GM19397 (cell line): Measurements from ENCODE around the gene RRAGD.

Source experiments
- ATAC-seq: cut with Tn5 transposase; IDR thresholded peaks from one replicate; pipeline ENCODE4 v1.9.1; 2021; ENCODE audit warnings: mild to moderate bottlenecking, moderate library complexity; ENCODE audit not compliant: unreplicated experiment

The RRAGD gene

DNA sequence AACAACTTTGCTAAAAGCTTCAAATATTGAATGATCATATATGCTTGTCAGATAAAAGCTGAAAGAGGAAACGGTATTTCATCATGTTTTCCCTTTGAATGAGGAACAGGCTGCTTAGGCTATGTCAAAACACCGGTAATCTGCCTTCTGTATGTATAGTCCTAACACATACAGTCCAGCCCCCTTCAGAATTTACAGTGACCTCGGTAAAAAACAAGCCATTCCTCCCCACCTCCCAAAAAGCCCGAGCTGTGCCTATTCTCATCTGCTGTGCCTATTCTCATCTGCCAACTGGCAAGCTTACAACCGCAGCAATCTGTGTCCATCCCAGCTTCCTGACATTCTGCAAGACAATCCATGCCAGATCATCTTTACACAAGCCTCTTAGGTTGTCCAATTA lies 32.8 kb downstream of the RRAGD start:
- ATAC-seq: no peak

DNA sequence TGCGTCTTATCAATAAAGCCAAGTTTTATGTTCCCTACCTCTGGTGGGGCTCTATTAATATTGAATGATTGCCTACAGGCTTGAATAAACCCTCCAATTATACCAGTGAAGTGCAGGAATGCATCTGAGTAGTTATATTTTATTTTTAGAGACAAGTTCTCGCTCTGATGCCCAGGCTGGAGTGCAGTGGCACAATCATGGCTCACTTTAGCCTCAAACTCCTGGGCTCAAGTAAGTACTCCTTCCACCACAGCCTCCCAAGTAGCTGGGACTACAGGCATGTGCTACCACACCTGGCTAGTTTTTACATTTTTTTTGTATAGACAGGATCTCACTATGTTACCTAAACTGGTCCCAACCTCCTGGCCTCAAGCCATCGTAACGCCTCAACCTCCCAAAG lies 33.4 kb downstream of the RRAGD start:
- ATAC-seq: no peak

DNA sequence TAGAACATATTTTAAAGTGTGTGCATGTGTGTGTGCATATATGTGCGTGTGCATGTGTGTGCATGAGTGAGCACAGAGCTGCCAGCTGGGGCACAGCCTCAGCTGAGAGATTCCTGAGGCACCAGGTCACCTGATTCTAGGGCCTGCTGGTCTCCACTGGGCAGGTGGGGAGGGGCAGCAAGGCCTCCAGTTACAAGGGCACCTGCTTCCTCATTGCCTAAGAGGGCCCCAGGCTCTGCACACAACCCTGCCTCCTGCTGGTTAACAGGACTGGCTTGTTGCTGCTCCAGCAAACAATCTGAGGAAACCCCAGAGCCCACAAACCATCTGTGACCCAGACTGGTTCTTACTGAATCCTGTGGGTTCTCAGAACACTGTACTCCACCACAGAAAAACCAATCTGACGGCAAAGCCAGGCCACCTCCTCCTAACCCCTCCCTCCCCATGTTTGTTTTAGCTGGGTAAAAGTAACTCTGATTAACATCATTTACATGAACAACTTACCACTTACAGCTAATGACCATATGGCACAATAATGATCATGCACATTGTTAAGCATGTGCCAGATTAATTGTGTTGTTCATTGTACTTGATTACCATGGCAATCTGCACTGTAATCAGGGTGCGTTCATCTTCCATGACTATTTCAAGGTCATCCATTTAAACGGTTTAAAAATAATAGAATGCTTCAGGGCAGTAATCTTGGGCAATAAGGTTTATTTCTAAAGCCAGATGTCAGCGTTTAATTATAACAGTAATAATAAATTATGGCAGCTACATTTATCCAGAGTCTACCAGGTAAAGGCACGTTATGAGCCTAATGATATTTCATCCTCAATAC lies 36.4 kb downstream of the RRAGD start:
- peak; percentile 81 for ATAC-seq

- ATAC-seq: peak; percentile 28
Measured at GRCh38 chr6:89372506-89372901, 39.6 kb downstream of the RRAGD start.

- ATAC-seq: peak; percentile 70
Measured at GRCh38 chr6:89371849-89372505, 40.1 kb downstream of the RRAGD start.

DNA sequence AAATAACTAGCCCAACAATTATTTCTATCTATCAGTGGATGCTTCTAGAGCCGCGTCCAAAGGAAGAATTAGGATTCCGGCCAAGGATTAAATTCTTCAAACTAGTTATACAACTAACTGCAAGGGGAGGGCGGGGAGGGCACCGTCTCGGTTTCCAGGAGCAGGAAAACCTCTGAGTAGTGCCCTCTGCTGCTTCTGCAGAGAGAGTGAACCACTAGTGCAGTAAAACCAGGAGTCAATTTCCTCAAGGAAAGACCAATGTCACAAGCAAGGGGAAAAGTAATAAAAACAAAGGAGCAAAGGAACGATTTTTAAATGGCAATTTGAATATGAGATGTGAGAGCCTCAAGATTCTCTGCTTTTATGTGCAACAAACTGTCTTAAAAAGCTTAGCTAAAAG lies 43.1 kb downstream of the RRAGD start:
- ATAC-seq: no peak

DNA sequence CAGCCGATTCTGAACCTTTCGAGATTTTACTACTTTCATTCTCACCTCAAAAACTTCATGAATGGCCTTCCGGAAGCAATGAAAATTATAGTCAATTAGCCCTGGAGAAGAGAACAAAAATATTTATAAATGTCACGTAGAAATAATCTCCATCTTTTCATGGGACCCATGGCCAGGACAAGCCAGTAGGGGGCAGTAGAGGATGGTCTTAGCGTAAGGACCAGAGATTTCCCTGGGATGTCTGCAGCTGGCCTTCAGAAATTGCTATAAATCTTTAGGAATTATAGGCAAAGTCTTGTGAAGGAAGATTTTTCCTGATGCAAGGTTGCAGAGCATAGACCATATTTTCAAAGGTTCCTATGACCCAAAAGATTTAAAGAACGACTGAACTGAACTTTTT lies 44.0 kb downstream of the RRAGD start:
- no peak for ATAC-seq

DNA sequence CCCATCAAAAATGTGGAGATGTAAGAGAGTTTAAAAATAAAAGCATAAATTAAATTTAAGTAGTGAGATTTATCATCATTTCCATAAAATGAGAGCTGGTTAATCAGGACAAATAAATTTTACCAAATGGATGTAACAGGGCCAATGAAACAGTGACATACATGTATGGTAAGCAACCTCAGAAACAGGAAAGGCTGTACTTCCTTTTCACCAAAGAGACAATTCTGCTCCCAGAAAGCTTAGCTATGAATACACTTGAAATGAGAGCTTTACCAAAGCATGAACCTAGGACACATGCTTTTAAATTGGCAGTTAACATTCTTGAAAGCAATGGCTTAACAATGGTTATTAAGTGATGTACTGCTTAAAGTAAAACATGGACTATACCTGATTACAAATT lies 47.5 kb downstream of the RRAGD start:
- ATAC-seq: no peak

GRCh38 chr6:89361171-89361570 lies 50.9 kb downstream of the RRAGD start:
- ATAC-seq: no peak

DNA sequence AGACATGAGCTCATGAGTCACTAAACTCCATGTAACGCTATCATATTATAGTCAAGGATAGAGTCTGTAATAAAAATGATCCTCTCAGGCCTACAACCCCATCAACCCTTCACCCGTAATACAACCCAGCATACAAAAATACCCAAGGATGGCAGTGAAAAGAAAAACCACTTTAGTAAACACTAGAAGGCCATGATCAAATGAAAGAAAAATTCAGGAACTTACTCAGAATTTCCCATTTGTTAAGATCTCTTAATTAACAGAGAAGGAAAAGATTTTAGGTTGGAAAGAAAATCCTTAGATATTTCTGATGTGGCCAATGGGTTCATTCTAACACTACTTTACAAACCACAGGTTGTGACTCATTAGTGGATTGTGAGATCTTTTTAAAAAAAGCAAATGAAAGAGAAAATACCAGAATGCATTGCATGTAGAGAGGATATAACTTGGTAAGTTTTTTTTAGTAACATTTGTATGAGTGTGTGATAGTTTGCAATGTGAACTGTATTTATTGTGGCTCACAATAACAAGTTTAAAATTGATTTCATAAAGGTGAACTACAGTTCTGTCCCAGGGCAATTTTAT lies 51.6 kb downstream of the RRAGD start:
- ATAC-seq: no peak

DNA sequence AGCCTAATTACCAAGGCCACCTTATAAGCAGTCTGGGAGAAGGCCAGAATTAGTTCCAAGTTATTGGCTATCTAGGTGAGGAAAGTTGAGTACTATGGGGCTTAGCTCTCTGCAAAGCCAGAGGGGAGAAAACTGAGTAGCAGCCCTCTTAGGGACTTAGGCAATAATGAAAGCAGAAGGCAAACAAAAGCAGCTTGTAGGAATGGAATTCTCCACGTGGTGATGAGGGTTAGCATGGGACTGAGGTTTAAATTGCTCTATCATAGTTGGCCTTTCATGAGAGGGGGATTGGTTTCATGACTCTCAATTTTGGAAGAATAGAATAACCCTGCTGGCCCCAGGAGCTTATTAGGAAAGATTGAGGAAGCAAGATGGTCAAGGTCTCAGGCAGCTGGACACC lies 52.5 kb downstream of the RRAGD start:
- no peak for ATAC-seq

GRCh38 chr6:89357390-89357789 lies 54.7 kb downstream of the RRAGD start:
- peak; percentile 42 for ATAC-seq

- ATAC-seq: no peak
Measured at GRCh38 chr6:89356642-89357170, 55.4 kb downstream of the RRAGD start.

- ATAC-seq: no peak
Measured at GRCh38 chr6:89355511-89356194, 56.4 kb downstream of the RRAGD start.

DNA sequence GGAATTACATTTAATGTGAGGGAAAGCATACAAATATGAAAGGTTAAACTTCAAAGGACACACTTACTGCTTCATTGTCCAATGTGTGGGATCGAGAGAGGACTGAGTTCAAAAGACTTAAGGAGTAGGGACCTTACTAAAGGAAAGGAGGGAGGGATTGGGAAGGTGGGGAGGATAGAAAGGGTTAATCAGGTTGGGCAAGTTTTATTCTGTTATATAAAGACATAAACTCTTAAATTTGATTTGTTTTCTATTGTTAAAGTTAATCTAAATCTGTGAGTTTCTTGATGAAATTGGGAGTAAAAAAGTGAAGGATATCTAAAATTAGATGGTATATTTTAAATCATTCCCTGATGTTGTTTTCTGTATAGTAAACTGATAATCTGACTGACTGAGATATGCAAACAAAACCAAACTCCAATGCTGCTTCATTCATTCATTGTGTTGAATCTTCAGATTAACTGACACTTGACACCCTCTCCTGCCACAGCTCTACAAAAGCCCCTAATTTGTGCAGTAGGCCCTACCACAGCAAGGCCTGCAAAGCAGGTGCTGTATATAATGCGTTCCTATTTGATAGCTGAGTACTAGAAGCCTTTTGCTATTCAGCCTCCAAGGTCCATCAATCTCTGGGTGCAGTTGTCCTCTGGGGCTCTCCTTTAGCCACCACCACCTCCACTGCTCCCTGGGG lies 58.2 kb downstream of the RRAGD start:
- no peak for ATAC-seq

- no peak for ATAC-seq
Measured at GRCh38 chr6:89353118-89353556, 58.9 kb downstream of the RRAGD start.

DNA sequence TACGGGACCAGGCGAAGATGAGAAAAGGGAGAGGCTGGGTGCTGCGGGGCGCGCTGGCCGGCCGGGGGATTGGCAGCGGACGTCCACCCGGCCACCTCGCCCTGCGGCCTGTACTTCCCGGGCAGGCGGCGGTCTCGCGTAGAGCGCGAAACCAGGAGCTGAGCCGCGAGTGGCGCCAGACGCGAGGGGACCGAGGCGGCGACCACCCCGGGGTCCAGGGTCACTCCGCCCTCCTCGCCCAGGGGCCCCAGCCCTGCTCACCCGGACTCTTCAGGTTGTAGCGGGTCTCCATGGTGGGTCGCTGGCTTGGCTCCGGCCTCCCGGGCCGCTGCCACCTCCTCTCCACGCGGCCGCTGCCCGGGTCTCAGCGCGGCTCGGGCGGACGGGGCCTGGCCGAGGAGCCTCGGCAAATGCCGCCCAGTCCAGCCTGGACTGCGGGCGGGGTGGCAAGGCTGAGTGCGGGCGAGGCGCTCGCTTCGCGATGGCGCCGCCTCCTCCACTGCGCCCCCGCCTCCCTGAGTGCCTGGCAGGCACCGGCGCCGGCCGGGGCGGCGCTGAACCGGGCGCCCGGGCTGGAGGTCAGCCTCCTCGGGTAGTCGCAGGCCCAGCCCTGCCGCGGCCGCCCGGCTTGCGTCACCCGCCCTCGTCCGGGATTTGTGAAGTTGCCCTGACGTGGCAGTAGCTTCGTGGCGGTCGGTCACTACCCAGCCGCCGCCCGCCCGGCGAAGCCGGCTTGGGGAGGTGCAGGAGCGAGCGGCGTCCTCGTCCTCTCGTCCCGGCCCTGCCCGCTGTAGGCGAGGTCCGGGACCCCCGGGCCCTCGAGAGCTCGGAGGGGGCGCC lies 59.6 kb downstream of the RRAGD start, which contains the start of gene UBE2J1:
UBE2J1 (minus strand) TSS at position 445 of the 840 bp plus-strand sequence; CDS start at position 292, 153 bp downstream.
- ATAC-seq: peak; percentile 52

GRCh38 chr6:89351671-89352277 lies 60.3 kb downstream of the RRAGD start:
- no peak for ATAC-seq
